NAMALWA (cell line): Measurements from ENCODE around the gene COL1A1.

Experiments
- DNase-seq: peaks from one replicate; pipeline ENCODE4 v3.0.0-alpha.2; 2015; ENCODE audit warnings: low spot score

COL1A1 gene

GRCh38 chr17:50153650-50154575 lies 47.5 kb downstream of the COL1A1 start:
- DNase-seq, result no peak

GRCh38 chr17:50152736-50153135 lies 48.7 kb downstream of the COL1A1 start:
- no peak for DNase-seq

GRCh38 chr17:50151937-50152547 lies 49.4 kb downstream of the COL1A1 start:
- peak; percentile 72 for DNase-seq

GRCh38 chr17:50151041-50151936 lies 50.1 kb downstream of the COL1A1 start:
- DNase-seq, result peak; percentile 91

GRCh38 chr17:50150354-50151040 lies 50.9 kb downstream of the COL1A1 start, which contains the start of gene PPP1R9B:
TSS of gene PPP1R9B (minus strand) at chr17:50150677. CDS start at chr17:50150513, 164 bp downstream.
- no peak for DNase-seq

GRCh38 chr17:50149417-50150353 lies 51.7 kb downstream of the COL1A1 start:
- peak; percentile 63 for DNase-seq

- no peak for DNase-seq
Observed at GRCh38 chr17:50149091-50149416, 52.4 kb downstream of the COL1A1 start.

GRCh38 chr17:50148226-50149090 lies 53.0 kb downstream of the COL1A1 start:
- DNase-seq, result peak; percentile 89

GRCh38 chr17:50147841-50148225 lies 53.6 kb downstream of the COL1A1 start:
- DNase-seq, result no peak

- peak; percentile 40 for DNase-seq
Observed at GRCh38 chr17:50146927-50147665, 54.3 kb downstream of the COL1A1 start.

GRCh38 chr17:50146230-50146926 lies 55.1 kb downstream of the COL1A1 start:
- no peak for DNase-seq

- no peak for DNase-seq
Observed at GRCh38 chr17:50145532-50146229, 55.8 kb downstream of the COL1A1 start.

- no peak for DNase-seq
Observed at GRCh38 chr17:50144845-50145531, 56.4 kb downstream of the COL1A1 start.

- DNase-seq, result peak; percentile 29
Observed at GRCh38 chr17:50144355-50144754, 57.1 kb downstream of the COL1A1 start.

- DNase-seq, result no peak
Observed at GRCh38 chr17:50143461-50144176, 57.8 kb downstream of the COL1A1 start.

- DNase-seq, result no peak
Observed at GRCh38 chr17:50141745-50142110, 59.7 kb downstream of the COL1A1 start.
